ENCODE data around the gene SHBG. TPM values are rescaled to one million over a fixed set of nuclear protein-coding genes. Genes with fewer than 3 reads are reported as not detected.
"Not testable (repeated sequence)": the region's sequence is repeated elsewhere in the genome, so short reads cannot be mapped to it uniquely, and the experiment has no call there.

Gene SHBG
- total RNA-seq, 2 donors from 2014 or later, result 0.42 to 0.64 TPM

GRCh38 chr17:7633093-7633492 lies 3.2 kb downstream of the SHBG start:
- intact Hi-C loops (cut with DNase I), result loop anchor here (5.0 kb wide), 1 partner anchor 54 kb away; the partner anchor contains the start of genes TP53 and WRAP53
- H3K4me3 ChIP-seq, result no peak overlapping the region

GRCh38 chr17:7634384-7634783 lies 4.4 kb downstream of the SHBG start:
- Histone ChIP-seq H3K4me1 (no peaks in the 10 kb centered on the region), H3K36me3 (no peaks in the 10 kb centered on the region), H3K27me3 (no peaks in the 10 kb centered on the region), H3K4me3 (no peak overlapping the region), H3K9me3 (no peaks in the 10 kb centered on the region), H3K27ac (no peak overlapping the region), H3K9ac (ENCODE audit: low read depth in 2 of 2, low read length in 2 of 2) (no peak overlapping the region)
- DNase-seq, result peak; percentile 52
- no peak for TF ChIP-seq CTCF (IDR thresholded peaks at IDR 0.05)
- intact Hi-C loops (cut with DNase I), result loop anchor here (5.0 kb wide), 1 partner anchor 53 kb away; the partner anchor contains the start of genes TP53 and WRAP53

More at GRCh38 chr17:7633093-7633492, 3.2 kb downstream of the SHBG start:
- Histone ChIP-seq H3K27me3 (no peaks in the 10 kb centered on the region), H3K4me1 (no peaks in the 10 kb centered on the region), H3K9ac (ENCODE audit: low read depth in 2 of 2, low read length in 2 of 2) (no peak overlapping the region), H3K27ac (no peak overlapping the region), H3K36me3 (no peaks in the 10 kb centered on the region), H3K9me3 (no peaks in the 10 kb centered on the region)
- no peak for TF ChIP-seq CTCF (IDR thresholded peaks at IDR 0.05)
- no peak for DNase-seq

GRCh38 chr17:7636163-7636562 lies 6.2 kb downstream of the SHBG start:
- intact Hi-C loops (cut with DNase I), result no loop called here

GRCh38 chr17:7640783-7641182 lies 10.8 kb downstream of the SHBG start:
- intact Hi-C loops (cut with DNase I), result no loop called here
- no peaks in the 10 kb centered on the region for H3K4me1 ChIP-seq

More at GRCh38 chr17:7636163-7636562, 6.2 kb downstream of the SHBG start:
- Histone ChIP-seq H3K9me3 (no peaks in the 10 kb centered on the region), H3K36me3 (no peaks in the 10 kb centered on the region), H3K9ac (ENCODE audit: low read depth in 2 of 2, low read length in 2 of 2) (no peak overlapping the region), H3K27ac (no peak overlapping the region), H3K27me3 (no peaks in the 10 kb centered on the region), H3K4me1 (no peaks in the 10 kb centered on the region), H3K4me3 (no peak overlapping the region)
- no peak for TF ChIP-seq CTCF (IDR thresholded peaks at IDR 0.05)
- DNase-seq, result no peak

GRCh38 chr17:7641635-7642034 lies 11.7 kb downstream of the SHBG start:
- H3K9ac ChIP-seq (ENCODE audit: low read depth in 2 of 2, low read length in 2 of 2); DNase-seq; H3K4me3 ChIP-seq; H3K27ac ChIP-seq; H3K27me3 ChIP-seq; intact Hi-C loops (cut with DNase I); H3K9me3 ChIP-seq; H3K4me1 ChIP-seq; H3K36me3 ChIP-seq: not testable (repeated sequence)

More at GRCh38 chr17:7640783-7641182, 10.8 kb downstream of the SHBG start:
- Histone ChIP-seq H3K9me3 (no peaks in the 10 kb centered on the region), H3K36me3 (no peaks in the 10 kb centered on the region), H3K27ac (no peak overlapping the region), H3K9ac (ENCODE audit: low read depth in 2 of 2, low read length in 2 of 2) (no peak overlapping the region), H3K4me3 (no peak overlapping the region), H3K27me3 (no peaks in the 10 kb centered on the region)
- DNase-seq, result no peak
- no peak for TF ChIP-seq CTCF (IDR thresholded peaks at IDR 0.05)

GRCh38 chr17:7644775-7645174 lies 14.8 kb downstream of the SHBG start:
- TF ChIP-seq CTCF (IDR thresholded peaks at IDR 0.05), result no peak
- H3K4me3 ChIP-seq, result no peak overlapping the region
- no peak overlapping the region for H3K9ac ChIP-seq (ENCODE audit: low read depth in 2 of 2, low read length in 2 of 2)
- H3K27me3 ChIP-seq, result no peaks in the 10 kb centered on the region
- no peaks in the 10 kb centered on the region for H3K9me3 ChIP-seq
- no peaks in the 10 kb centered on the region for H3K4me1 ChIP-seq
- no peak for DNase-seq
- intact Hi-C loops (cut with DNase I), result no loop called here
- no peaks in the 10 kb centered on the region for H3K36me3 ChIP-seq
- no peak overlapping the region for H3K27ac ChIP-seq
